ENCODE data around the gene PPP6R3.
"Not testable (repeated sequence)": the region's sequence is repeated elsewhere in the genome, so short reads cannot be mapped to it uniquely, and the experiment has no call there.

- TF ChIP-seq, protein P1, sequence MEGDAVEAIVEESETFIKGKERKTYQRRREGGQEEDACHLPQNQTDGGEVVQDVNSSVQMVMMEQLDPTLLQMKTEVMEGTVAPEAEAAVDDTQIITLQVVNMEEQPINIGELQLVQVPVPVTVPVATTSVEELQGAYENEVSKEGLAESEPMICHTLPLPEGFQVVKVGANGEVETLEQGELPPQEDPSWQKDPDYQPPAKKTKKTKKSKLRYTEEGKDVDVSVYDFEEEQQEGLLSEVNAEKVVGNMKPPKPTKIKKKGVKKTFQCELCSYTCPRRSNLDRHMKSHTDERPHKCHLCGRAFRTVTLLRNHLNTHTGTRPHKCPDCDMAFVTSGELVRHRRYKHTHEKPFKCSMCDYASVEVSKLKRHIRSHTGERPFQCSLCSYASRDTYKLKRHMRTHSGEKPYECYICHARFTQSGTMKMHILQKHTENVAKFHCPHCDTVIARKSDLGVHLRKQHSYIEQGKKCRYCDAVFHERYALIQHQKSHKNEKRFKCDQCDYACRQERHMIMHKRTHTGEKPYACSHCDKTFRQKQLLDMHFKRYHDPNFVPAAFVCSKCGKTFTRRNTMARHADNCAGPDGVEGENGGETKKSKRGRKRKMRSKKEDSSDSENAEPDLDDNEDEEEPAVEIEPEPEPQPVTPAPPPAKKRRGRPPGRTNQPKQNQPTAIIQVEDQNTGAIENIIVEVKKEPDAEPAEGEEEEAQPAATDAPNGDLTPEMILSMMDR (IDR thresholded peaks at IDR 0.05; ENCODE audit: borderline replicate concordance, extremely low read depth, low read length, poor library complexity, severe bottlenecking) = not testable (repeated sequence)
- TF ChIP-seq EZH2 (IDR thresholded peaks at IDR 0.05; ENCODE audit: borderline replicate concordance, low read depth, low read length, severe bottlenecking) = not testable (repeated sequence)
Observed at GRCh38 chr11:68632375-68632774, 171.8 kb downstream of the PPP6R3 start.
